ENCODE measurements around the gene KIF26B.

DNA sequence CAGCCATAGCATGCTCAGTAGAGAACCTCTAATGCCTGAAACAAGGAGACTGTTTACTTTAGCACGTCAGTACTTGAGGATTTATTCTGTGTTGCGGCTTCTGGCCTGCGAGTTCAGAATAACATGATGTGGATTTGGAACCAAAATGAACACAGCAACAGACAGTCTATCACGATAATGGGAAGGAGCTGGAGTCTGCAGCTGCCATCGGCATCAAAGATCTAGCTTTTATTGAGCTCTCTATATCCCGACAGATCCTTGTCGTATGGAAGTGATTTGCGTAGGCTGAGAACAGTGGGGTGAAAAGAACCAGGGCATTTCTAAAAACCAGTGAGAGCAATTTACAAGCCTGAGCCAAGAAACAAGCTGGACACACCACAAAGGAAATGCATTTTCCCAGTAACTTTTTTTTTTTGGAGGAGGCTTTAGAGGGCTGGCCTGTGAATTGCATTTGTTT, 294.2 kb downstream of the KIF26B start:
- TF ChIP-seq, protein P1, sequence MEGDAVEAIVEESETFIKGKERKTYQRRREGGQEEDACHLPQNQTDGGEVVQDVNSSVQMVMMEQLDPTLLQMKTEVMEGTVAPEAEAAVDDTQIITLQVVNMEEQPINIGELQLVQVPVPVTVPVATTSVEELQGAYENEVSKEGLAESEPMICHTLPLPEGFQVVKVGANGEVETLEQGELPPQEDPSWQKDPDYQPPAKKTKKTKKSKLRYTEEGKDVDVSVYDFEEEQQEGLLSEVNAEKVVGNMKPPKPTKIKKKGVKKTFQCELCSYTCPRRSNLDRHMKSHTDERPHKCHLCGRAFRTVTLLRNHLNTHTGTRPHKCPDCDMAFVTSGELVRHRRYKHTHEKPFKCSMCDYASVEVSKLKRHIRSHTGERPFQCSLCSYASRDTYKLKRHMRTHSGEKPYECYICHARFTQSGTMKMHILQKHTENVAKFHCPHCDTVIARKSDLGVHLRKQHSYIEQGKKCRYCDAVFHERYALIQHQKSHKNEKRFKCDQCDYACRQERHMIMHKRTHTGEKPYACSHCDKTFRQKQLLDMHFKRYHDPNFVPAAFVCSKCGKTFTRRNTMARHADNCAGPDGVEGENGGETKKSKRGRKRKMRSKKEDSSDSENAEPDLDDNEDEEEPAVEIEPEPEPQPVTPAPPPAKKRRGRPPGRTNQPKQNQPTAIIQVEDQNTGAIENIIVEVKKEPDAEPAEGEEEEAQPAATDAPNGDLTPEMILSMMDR (IDR thresholded peaks at IDR 0.05): no peak
- TF ChIP-seq EP300 (IDR thresholded peaks at IDR 0.05) (no peak), POLR2A (IDR thresholded peaks at IDR 0.05) (no peak)

Measured in suprapubic skin (tissue), 3 donors.